Activated T-cell treated with anti-CD3 and anti-CD28 coated beads, Interleukin-2, amount 50 U/mL, for 72 hours (primary cell): ENCODE results near the gene SLC5A1. TPM values are rescaled to one million over a fixed set of nuclear protein-coding genes. Genes with fewer than 3 reads are reported as not detected.

Experiments used
- ATAC-seq, 2 donors: fragments of 150-1000 bp; cut with Tn5 transposase; replicated peaks in 1 of 2; 2 replicates each; pipeline ENCODE4 v1.10.0; 2021; ENCODE audit warnings: moderate library complexity in 2 of 2, mild to moderate bottlenecking in 1 of 2
- DNase-seq, 2 donors: peaks; one replicate each; pipeline ENCODE4 v3.0.0; 2021 to 2022; ENCODE audit warnings: mixed read lengths in 1 of 2
- H3K27ac Mint-ChIP-seq: one replicate; pipeline ENCODE4 v1.8.0; 2022; ENCODE audit warnings: mild to moderate bottlenecking, moderate library complexity, mixed read lengths
- H3K27me3 Mint-ChIP-seq: one replicate; pipeline ENCODE4 v1.8.0; 2022; ENCODE audit warnings: low read depth, mixed read lengths
- H3K36me3 Mint-ChIP-seq, 2 donors: one replicate each; pipeline ENCODE4 v1.8.0; 2022; ENCODE audit warnings: mixed read lengths in 2 of 2, mild to moderate bottlenecking in 1 of 2; ENCODE audit not compliant: insufficient read depth in 2 of 2
- H3K4me1 Mint-ChIP-seq: one replicate; pipeline ENCODE4 v1.8.0; 2022; ENCODE audit warnings: low read depth, mixed read lengths
- H3K4me3 Mint-ChIP-seq, 2 donors: one replicate each; pipeline ENCODE4 v1.8.0; 2022; ENCODE audit warnings: mild to moderate bottlenecking in 2 of 2, mixed read lengths in 2 of 2, moderate library complexity in 2 of 2
- H3K9me3 Mint-ChIP-seq, 2 donors: one replicate each; pipeline ENCODE4 v1.8.0; 2022; ENCODE audit warnings: mixed read lengths in 2 of 2
- total RNA-seq, 2 donors: library from RNA; stranded (reverse); gene quantifications; one replicate each; pipeline ENCODE4 v1.2.3, GENCODE V29; 2022

The SLC5A1 gene
- total RNA-seq, 2 donors from 2014 or later, result not detected

GRCh38 chr22:32058656-32059260 is 15.7 kb downstream of the SLC5A1 start:
- ATAC-seq (no peak), DNase-seq (no peak)
- H3K4me3 Mint-ChIP-seq, result no peak overlapping the region
- peaks cover 74% of the 10 kb centered on the region for H3K27me3 Mint-ChIP-seq
- no peaks in the 10 kb centered on the region for H3K4me1 Mint-ChIP-seq
- no peak overlapping the region for H3K27ac Mint-ChIP-seq
- no peaks in the 10 kb centered on the region for H3K9me3 Mint-ChIP-seq
- H3K36me3 Mint-ChIP-seq, result no peaks in the 10 kb centered on the region

- ATAC-seq (no peak), DNase-seq (no peak)
- Mint-ChIP-seq H3K27me3 (peaks cover 72% of the 10 kb centered on the region), H3K4me1 (no peaks in the 10 kb centered on the region), H3K4me3 (no peak overlapping the region), H3K27ac (no peak overlapping the region), H3K36me3 (no peaks in the 10 kb centered on the region), H3K9me3 (no peaks in the 10 kb centered on the region)
These were observed 16.4 kb downstream of the SLC5A1 start for GRCh38 chr22:32059426-32059825.

GRCh38 chr22:32063701-32064100 is 20.6 kb downstream of the SLC5A1 start:
- Mint-ChIP-seq H3K36me3 (no peaks in the 10 kb centered on the region), H3K27ac (no peak overlapping the region)

GRCh38 chr22:32066820-32067219 is 23.8 kb downstream of the SLC5A1 start:
- ATAC-seq (no peak), DNase-seq (no peak)
- H3K4me1 Mint-ChIP-seq, result no peaks in the 10 kb centered on the region
- H3K36me3 Mint-ChIP-seq, result no peaks in the 10 kb centered on the region
- H3K27ac Mint-ChIP-seq, result no peak overlapping the region
- H3K27me3 Mint-ChIP-seq, result peaks cover 51% of the 10 kb centered on the region
- H3K4me3 Mint-ChIP-seq, result no peak overlapping the region
- no peaks in the 10 kb centered on the region for H3K9me3 Mint-ChIP-seq

More at GRCh38 chr22:32063701-32064100, 20.6 kb downstream of the SLC5A1 start:
- ATAC-seq, result no peak
- peaks cover 75% of the 10 kb centered on the region for H3K27me3 Mint-ChIP-seq
- H3K4me3 Mint-ChIP-seq, result no peak overlapping the region
- no peak for DNase-seq
- H3K9me3 Mint-ChIP-seq, result no peaks in the 10 kb centered on the region
- no peaks in the 10 kb centered on the region for H3K4me1 Mint-ChIP-seq

- Mint-ChIP-seq H3K4me1 (no peaks in the 10 kb centered on the region), H3K27me3 (peaks cover 51% of the 10 kb centered on the region), H3K4me3 (no peak overlapping the region), H3K27ac (no peak overlapping the region), H3K36me3 (no peaks in the 10 kb centered on the region), H3K9me3 (no peaks in the 10 kb centered on the region)
- no peak for DNase-seq
- ATAC-seq, result no peak
These were observed 24.6 kb downstream of the SLC5A1 start for GRCh38 chr22:32067613-32068012.

- Mint-ChIP-seq H3K4me1 (no peaks in the 10 kb centered on the region), H3K27ac (no peak overlapping the region), H3K4me3 (no peak overlapping the region), H3K27me3 (peaks cover 47% of the 10 kb centered on the region), H3K9me3 (no peaks in the 10 kb centered on the region), H3K36me3 (no peaks in the 10 kb centered on the region)
- ATAC-seq, result no peak
- no peak for DNase-seq
These were observed 26.7 kb downstream of the SLC5A1 start for GRCh38 chr22:32069579-32070372.

GRCh38 chr22:32073262-32073661 is 30.2 kb downstream of the SLC5A1 start:
- no peak for ATAC-seq
- Mint-ChIP-seq H3K27ac (no peak overlapping the region), H3K27me3 (peaks cover 47% of the 10 kb centered on the region), H3K4me1 (no peaks in the 10 kb centered on the region), H3K36me3 (no peaks in the 10 kb centered on the region), H3K9me3 (no peaks in the 10 kb centered on the region), H3K4me3 (no peak overlapping the region)
- no peak for DNase-seq

GRCh38 chr22:32073823-32074380 is 30.8 kb downstream of the SLC5A1 start:
- Mint-ChIP-seq H3K4me3 (no peak overlapping the region), H3K9me3 (no peaks in the 10 kb centered on the region), H3K36me3 (no peaks in the 10 kb centered on the region), H3K27ac (no peak overlapping the region), H3K27me3 (peaks cover 47% of the 10 kb centered on the region), H3K4me1 (no peaks in the 10 kb centered on the region)
- DNase-seq, result no peak
- ATAC-seq, result no peak

GRCh38 chr22:32075997-32076760 is 33.1 kb downstream of the SLC5A1 start:
- DNase-seq (no peak), ATAC-seq (no peak)
- Mint-ChIP-seq H3K4me3 (no peak overlapping the region), H3K36me3 (no peaks in the 10 kb centered on the region), H3K27me3 (peaks cover 47% of the 10 kb centered on the region), H3K27ac (no peak overlapping the region), H3K4me1 (no peaks in the 10 kb centered on the region), H3K9me3 (no peaks in the 10 kb centered on the region)

GRCh38 chr22:32076761-32077084 is 33.7 kb downstream of the SLC5A1 start:
- no peaks in the 10 kb centered on the region for H3K36me3 Mint-ChIP-seq
- H3K9me3 Mint-ChIP-seq, result no peaks in the 10 kb centered on the region
- DNase-seq (no peak), ATAC-seq (no peak)
- H3K4me1 Mint-ChIP-seq, result no peaks in the 10 kb centered on the region
- no peak overlapping the region for H3K4me3 Mint-ChIP-seq
- no peak overlapping the region for H3K27ac Mint-ChIP-seq
- peaks cover 50% of the 10 kb centered on the region for H3K27me3 Mint-ChIP-seq

GRCh38 chr22:32077151-32077550 is 34.1 kb downstream of the SLC5A1 start:
- Mint-ChIP-seq H3K27ac (no peak overlapping the region), H3K4me1 (no peaks in the 10 kb centered on the region), H3K9me3 (no peaks in the 10 kb centered on the region), H3K27me3 (peaks cover 50% of the 10 kb centered on the region), H3K36me3 (no peaks in the 10 kb centered on the region), H3K4me3 (no peak overlapping the region)
- DNase-seq (no peak), ATAC-seq (no peak)

GRCh38 chr22:32079130-32080089 is 36.3 kb downstream of the SLC5A1 start:
- peaks cover 34% of the 10 kb centered on the region for H3K27me3 Mint-ChIP-seq
- no peaks in the 10 kb centered on the region for H3K9me3 Mint-ChIP-seq
- ATAC-seq (no peak), DNase-seq (no peak)
- H3K27ac Mint-ChIP-seq, result no peak overlapping the region
- no peaks in the 10 kb centered on the region for H3K4me1 Mint-ChIP-seq
- no peak overlapping the region for H3K4me3 Mint-ChIP-seq
- no peaks in the 10 kb centered on the region for H3K36me3 Mint-ChIP-seq
